Measurements from ENCODE around the gene UBA6.
A peak's percentile ranks its signal among the peaks of the same experiment; 100 is the strongest.

Gene UBA6

GRCh38 chr4:67575232-67576058 is 125.5 kb downstream of the UBA6 start:
- Histone ChIP-seq H3K9me2 (replicated peaks; ENCODE audit: control insufficient read depth, low read length) (no peaks in the 10 kb centered on the region), H3K4me1 (ENCODE audit: control insufficient read depth, low read length) (peaks cover 69% of the 10 kb centered on the region), H4K20me1 (ENCODE audit: control insufficient read depth, insufficient read depth, low read depth, low read length) (no peaks in the 10 kb centered on the region), H3K4me2 (ENCODE audit: low read length) (peak overlapping the region; percentile 82), H3K79me2 (ENCODE audit: control insufficient read depth, low read length) (peaks cover 69% of the 10 kb centered on the region), H3K27ac (ENCODE audit: low read depth, low read length) (peak overlapping the region; percentile 94), H3K36me3 (ENCODE audit: control insufficient read depth, low read length) (peaks cover 83% of the 10 kb centered on the region), H3K27me3 (ENCODE audit: control insufficient read depth, low read length) (no peaks in the 10 kb centered on the region), H3K4me3 (ENCODE audit: low read length) (peak overlapping the region; percentile 71), H3K9me3 (ENCODE audit: control insufficient read depth, insufficient read depth, low read length) (no peaks in the 10 kb centered on the region), H3F3A (ENCODE audit: control insufficient read depth, insufficient read depth) (peaks cover 43% of the 10 kb centered on the region)
- TF ChIP-seq EZH2phosphoT487 (IDR thresholded peaks at IDR 0.05; ENCODE audit: borderline replicate concordance, low read length) = no peak
- TF ChIP-seq, protein P1, sequence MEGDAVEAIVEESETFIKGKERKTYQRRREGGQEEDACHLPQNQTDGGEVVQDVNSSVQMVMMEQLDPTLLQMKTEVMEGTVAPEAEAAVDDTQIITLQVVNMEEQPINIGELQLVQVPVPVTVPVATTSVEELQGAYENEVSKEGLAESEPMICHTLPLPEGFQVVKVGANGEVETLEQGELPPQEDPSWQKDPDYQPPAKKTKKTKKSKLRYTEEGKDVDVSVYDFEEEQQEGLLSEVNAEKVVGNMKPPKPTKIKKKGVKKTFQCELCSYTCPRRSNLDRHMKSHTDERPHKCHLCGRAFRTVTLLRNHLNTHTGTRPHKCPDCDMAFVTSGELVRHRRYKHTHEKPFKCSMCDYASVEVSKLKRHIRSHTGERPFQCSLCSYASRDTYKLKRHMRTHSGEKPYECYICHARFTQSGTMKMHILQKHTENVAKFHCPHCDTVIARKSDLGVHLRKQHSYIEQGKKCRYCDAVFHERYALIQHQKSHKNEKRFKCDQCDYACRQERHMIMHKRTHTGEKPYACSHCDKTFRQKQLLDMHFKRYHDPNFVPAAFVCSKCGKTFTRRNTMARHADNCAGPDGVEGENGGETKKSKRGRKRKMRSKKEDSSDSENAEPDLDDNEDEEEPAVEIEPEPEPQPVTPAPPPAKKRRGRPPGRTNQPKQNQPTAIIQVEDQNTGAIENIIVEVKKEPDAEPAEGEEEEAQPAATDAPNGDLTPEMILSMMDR (IDR thresholded peaks at IDR 0.05; ENCODE audit: low read depth, low read length, poor library complexity, severe bottlenecking) = no peak

DNA sequence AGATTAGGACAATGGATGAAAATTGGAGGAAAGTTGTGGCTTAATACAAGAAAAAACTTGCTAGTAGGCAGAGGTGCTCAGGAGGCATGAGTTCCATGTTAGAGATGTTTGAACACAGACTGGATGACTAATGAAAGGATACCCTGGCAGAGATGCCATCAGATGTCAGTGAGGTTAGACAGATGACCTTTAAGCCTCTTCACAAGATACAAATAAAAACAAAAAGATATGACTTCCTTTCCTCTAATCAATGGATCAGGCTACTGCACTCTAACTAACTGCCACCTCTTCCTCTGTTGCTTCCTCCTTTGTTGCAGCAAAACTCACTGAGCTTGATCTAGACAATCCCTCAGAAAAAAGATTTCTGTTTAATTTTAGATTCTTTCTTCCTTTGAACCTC is 127.8 kb downstream of the UBA6 start:
- Histone ChIP-seq H3K4me3 (ENCODE audit: low read length) (peak overlapping the region; percentile 53), H3K9me2 (replicated peaks; ENCODE audit: control insufficient read depth, low read length) (no peaks in the 10 kb centered on the region), H3F3A (ENCODE audit: control insufficient read depth, insufficient read depth) (peaks cover 47% of the 10 kb centered on the region), H3K27me3 (ENCODE audit: control insufficient read depth, low read length) (no peaks in the 10 kb centered on the region), H3K36me3 (ENCODE audit: control insufficient read depth, low read length) (peaks cover 77% of the 10 kb centered on the region), H3K9me3 (ENCODE audit: control insufficient read depth, insufficient read depth, low read length) (no peaks in the 10 kb centered on the region), H4K20me1 (ENCODE audit: control insufficient read depth, insufficient read depth, low read depth, low read length) (no peaks in the 10 kb centered on the region), H3K79me2 (ENCODE audit: control insufficient read depth, low read length) (peaks cover 84% of the 10 kb centered on the region), H3K4me2 (ENCODE audit: low read length) (peak overlapping the region; percentile 82), H3K4me1 (ENCODE audit: control insufficient read depth, low read length) (peaks cover 86% of the 10 kb centered on the region), H3K27ac (ENCODE audit: low read depth, low read length) (peak overlapping the region; percentile 94)
- no peak for TF ChIP-seq EZH2phosphoT487 (IDR thresholded peaks at IDR 0.05; ENCODE audit: borderline replicate concordance, low read length)
- TF ChIP-seq, protein P1 (IDR thresholded peaks at IDR 0.05; ENCODE audit: low read depth, low read length, poor library complexity, severe bottlenecking) = no peak

GRCh38 chr4:67571975-67572374 is 129.0 kb downstream of the UBA6 start:
- Histone ChIP-seq H3K4me3 (ENCODE audit: low read length) (peak overlapping the region; percentile 53), H3K36me3 (ENCODE audit: control insufficient read depth, low read length) (peaks cover 78% of the 10 kb centered on the region), H3K9me3 (ENCODE audit: control insufficient read depth, insufficient read depth, low read length) (no peaks in the 10 kb centered on the region), H3K27ac (ENCODE audit: low read depth, low read length) (peak overlapping the region; percentile 94), H3K9me2 (replicated peaks; ENCODE audit: control insufficient read depth, low read length) (no peaks in the 10 kb centered on the region), H3K4me1 (ENCODE audit: control insufficient read depth, low read length) (peaks cover 94% of the 10 kb centered on the region), H3K4me2 (ENCODE audit: low read length) (peak overlapping the region; percentile 82), H3K27me3 (ENCODE audit: control insufficient read depth, low read length) (no peaks in the 10 kb centered on the region), H3K79me2 (ENCODE audit: control insufficient read depth, low read length) (peaks cover 89% of the 10 kb centered on the region), H3F3A (ENCODE audit: control insufficient read depth, insufficient read depth) (peaks cover 47% of the 10 kb centered on the region), H4K20me1 (ENCODE audit: control insufficient read depth, insufficient read depth, low read depth, low read length) (no peaks in the 10 kb centered on the region)
- TF ChIP-seq, protein P1 (IDR thresholded peaks at IDR 0.05; ENCODE audit: low read depth, low read length, poor library complexity, severe bottlenecking) = no peak
- TF ChIP-seq EZH2phosphoT487 (IDR thresholded peaks at IDR 0.05; ENCODE audit: borderline replicate concordance, low read length) = no peak

Measured in DOHH2 (cell line).